ENCODE data around the gene FER. TPM values are rescaled to one million over a fixed set of nuclear protein-coding genes. Genes with fewer than 3 reads are reported as not detected.
"Not testable (repeated sequence)": the region's sequence is repeated elsewhere in the genome, so short reads cannot be mapped to it uniquely, and the experiment has no call there.

FER gene
- total and polyA plus RNA-seq, 10 donors, result 0.96 to 38.8 (median 21.2) TPM

GRCh38 chr5:108772626-108773025, 24.9 kb downstream of the FER start:
- TF ChIP-seq POLR2A (IDR thresholded peaks at IDR 0.05) (no peak), CTCF (IDR thresholded peaks at IDR 0.05 in 8 of 11, conservative IDR thresholded peaks at IDR 0.05 in 3 of 11) (no peak), POLR2AphosphoS5 (IDR thresholded peaks at IDR 0.05) (no peak)
- H3K36me3 ChIP-seq, result peaks cover 0 to 11% (median 0%) of the 10 kb centered on the region in 6 donors
- DNase-seq, result no peak
- H3K4me1 ChIP-seq, result peaks cover 0 to 9% (median 0%) of the 10 kb centered on the region in 6 donors
- no peaks in the 10 kb centered on the region for H3K27me3 ChIP-seq (replicated peaks in 1 of 7)
- H3K4me3 ChIP-seq, result no peak overlapping the region
- intact Hi-C loops (cut with DNase I; ENCODE audit: low total_unique reads), result no loop called here
- 67 to 94% (median 83%) methylated on average over 1 of the region's 1 CpG for WGBS, 5 donors
- H3K9me3 ChIP-seq, result peaks cover 0 to 13% (median 2%) of the 10 kb centered on the region in 8 donors
- no peak overlapping the region for H3K27ac ChIP-seq

DNA sequence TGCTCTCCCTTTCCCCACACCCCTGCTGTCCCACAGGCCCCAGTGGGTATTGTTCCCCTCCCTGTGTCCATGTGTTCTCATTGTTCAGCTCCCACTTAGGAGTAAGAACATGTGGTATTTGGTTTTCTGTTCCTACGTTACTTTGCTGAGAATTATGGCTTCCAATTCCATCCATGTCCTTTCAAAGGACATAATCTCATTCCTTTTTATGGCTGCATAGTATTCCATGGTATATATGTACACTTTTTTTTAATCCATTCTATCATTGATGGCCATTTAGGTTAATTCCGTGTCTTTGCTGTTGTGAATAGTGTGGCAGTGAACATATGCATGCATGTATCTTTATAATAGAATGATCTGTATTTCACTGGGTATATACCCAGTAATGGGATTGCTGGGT, 25.6 kb downstream of the FER start:
- H3K36me3 ChIP-seq, result peaks cover 0 to 17% (median 0%) of the 10 kb centered on the region in 6 donors
- no peak for DNase-seq
- H3K27me3 ChIP-seq (replicated peaks in 1 of 7), result no peaks in the 10 kb centered on the region

DNA sequence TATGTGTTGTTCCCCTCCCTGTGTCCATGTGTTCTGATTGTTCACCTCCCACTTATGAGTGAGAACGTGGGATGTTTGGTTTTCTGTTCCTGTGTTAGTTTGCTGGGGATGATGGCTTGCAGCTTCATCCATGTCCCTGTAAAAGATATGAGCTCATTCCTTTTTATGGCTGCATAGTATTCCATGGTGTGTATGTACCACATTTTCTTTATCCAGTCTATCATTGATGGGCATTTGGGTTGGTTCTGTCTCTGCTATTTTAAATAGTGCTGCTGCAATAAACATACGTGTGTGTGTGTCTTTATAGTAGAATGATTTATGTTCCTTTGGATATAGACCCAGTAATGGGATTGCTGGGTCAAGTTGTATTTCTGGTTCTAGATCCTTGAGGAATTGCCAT, 26.4 kb downstream of the FER start:
- H3K27me3 ChIP-seq (replicated peaks in 1 of 7); intact Hi-C loops (cut with DNase I; ENCODE audit: low total_unique reads); H3K4me3 ChIP-seq; H3K4me1 ChIP-seq; DNase-seq; H3K27ac ChIP-seq: not testable (repeated sequence)
- Histone ChIP-seq H3K36me3 (peaks cover 0 to 17% (median 0%) of the 10 kb centered on the region in 6 donors), H3K9me3 (peaks cover 0 to 17% (median 7%) of the 10 kb centered on the region in 8 donors)
- WGBS, 5 donors, result 87 to 95% (median 91%) methylated on average over 2 of the region's 2 CpGs

More for the DNA sequence above, 25.6 kb downstream of the FER start:
- H3K27ac ChIP-seq, result no peak overlapping the region
- TF ChIP-seq POLR2AphosphoS5 (IDR thresholded peaks at IDR 0.05) (no peak), CTCF (IDR thresholded peaks at IDR 0.05 in 8 of 11, conservative IDR thresholded peaks at IDR 0.05 in 3 of 11) (no peak), POLR2A (IDR thresholded peaks at IDR 0.05) (no peak)
- H3K4me3 ChIP-seq, result no peak overlapping the region
- WGBS, 5 donors, result 94 to 99% (median 96%) methylated on average over 2 of the region's 2 CpGs
- H3K4me1 ChIP-seq, result peaks cover 0 to 9% (median 0%) of the 10 kb centered on the region in 6 donors
- H3K9me3 ChIP-seq, result peaks cover 0 to 17% (median 7%) of the 10 kb centered on the region in 8 donors
- intact Hi-C loops (cut with DNase I; ENCODE audit: low total_unique reads), result no loop called here

DNA sequence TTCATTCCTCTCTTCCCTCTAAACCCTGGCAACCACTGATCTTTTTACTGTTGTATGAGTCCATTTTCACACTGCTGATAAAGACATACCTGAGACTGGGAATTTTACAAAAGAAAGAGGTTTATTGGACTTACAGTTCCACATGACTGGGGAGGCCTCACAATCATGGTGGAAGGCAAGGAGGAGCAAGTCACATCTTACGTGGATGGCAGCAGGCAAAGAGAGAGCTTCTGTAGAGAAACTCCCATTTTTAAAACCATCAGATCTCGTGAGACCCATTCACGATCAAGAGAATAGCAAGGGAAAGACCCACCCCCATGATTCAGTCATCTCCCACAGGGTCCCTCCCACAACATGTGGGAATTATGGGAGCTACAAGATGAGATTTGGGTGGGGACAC, 29.9 kb downstream of the FER start:
- H3K27me3 ChIP-seq (replicated peaks in 1 of 7); intact Hi-C loops (cut with DNase I; ENCODE audit: low total_unique reads): not testable (repeated sequence)
- WGBS, 5 donors, result 93 to 100% (median 96%) methylated on average over 3 of the region's 3 CpGs

DNA sequence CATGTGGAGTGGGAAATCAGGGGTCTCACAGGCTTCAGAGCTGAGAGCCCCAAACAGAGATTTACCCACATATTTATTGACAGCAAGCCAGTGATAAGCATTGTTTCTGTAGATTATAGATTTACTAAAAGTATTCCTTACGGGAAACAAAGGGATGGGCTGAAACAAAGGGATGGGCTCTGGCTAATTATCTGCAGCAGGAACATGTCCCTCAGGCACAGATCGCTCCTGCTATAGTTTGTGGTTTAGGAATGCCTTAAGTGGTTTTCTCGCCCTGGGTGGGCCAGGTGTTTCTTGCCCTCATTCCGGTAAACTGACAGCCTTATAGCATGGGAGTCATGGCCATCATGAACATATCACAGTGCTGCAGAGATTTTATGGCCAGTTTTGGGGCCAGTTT, 36.9 kb downstream of the FER start:
- 95 to 97% (median 97%) methylated on average over 4 of the region's 4 CpGs for WGBS, 5 donors
- intact Hi-C loops (cut with DNase I; ENCODE audit: low total_unique reads); H3K27me3 ChIP-seq (replicated peaks in 1 of 7); H3K4me1 ChIP-seq; H3K27ac ChIP-seq; H3K4me3 ChIP-seq; DNase-seq: not testable (repeated sequence)
- Histone ChIP-seq H3K9me3 (peaks cover 0 to 18% (median 9%) of the 10 kb centered on the region in 8 donors), H3K36me3 (peaks cover 0 to 34% (median 7%) of the 10 kb centered on the region in 6 donors)

More for the DNA sequence above, 29.9 kb downstream of the FER start:
- Histone ChIP-seq H3K36me3 (peaks cover 0 to 17% (median 0%) of the 10 kb centered on the region in 6 donors), H3K9me3 (peaks cover 0 to 17% (median 7%) of the 10 kb centered on the region in 8 donors)
- not testable (repeated sequence) for DNase-seq, H3K4me1 ChIP-seq, H3K27ac ChIP-seq, H3K4me3 ChIP-seq
